GM12878 (cell line): ENCODE data around the gene RAPGEF4. TPM values are rescaled to one million over a fixed set of nuclear protein-coding genes. Genes with fewer than 3 reads are reported as not detected.

ENCODE experiments used
- ATAC-seq: fragments of 200-7000 bp; cut with Tn5 transposase; 3 replicates; pipeline ENCODE4 v1.9.1; 2020; ENCODE audit warnings: mild to moderate bottlenecking, moderate library complexity
- BruUV-seq: library from RNA; stranded (reverse); fragments of 400-500 nt; replicated peaks from 2 replicates; lab custom pipeline; 2021; lab: Mats Ljungman, UMichigan
- CTCF ChIA-PET: fragments of 300-600 bp; sonication (Branson Sonifier 250); formaldehyde crosslinking; extraction: SDS; loops from one replicate; lab custom pipeline; 2021; ENCODE audit warnings: inconsistent platforms; lab: Yijun Ruan, JAX
- POLR2A ChIA-PET: fragments of 350-600 bp; formaldehyde crosslinking; extraction: SDS; loops from one replicate; lab custom pipeline; 2021; ENCODE audit warnings: inconsistent platforms; lab: Charles Lee
- RAD21 ChIA-PET: fragments of 300-600 bp; sonication (Branson Sonifier 250); formaldehyde crosslinking; loops from one replicate; lab custom pipeline; 2023; ENCODE audit warnings: antibody characterized with exemption; ENCODE audit not compliant: unreplicated experiment; lab: Charles Lee
- SMC1A ChIA-PET: fragments of 300-600 bp; sonication (Branson Sonifier 250); formaldehyde crosslinking; loops from one replicate; lab custom pipeline; 2023; ENCODE audit not compliant: unreplicated experiment, uncharacterized antibody; lab: Charles Lee
- DNase-seq: peaks from one replicate; pipeline ENCODE4 v3.0.0-alpha.2; 2011; ENCODE audit warnings: low read depth, low spot score
- FAIRE-seq: peaks from 3 replicates; lab custom pipeline; 2011; peaks lifted over from hg19 to GRCh38; lab: Jason Lieb, UNC
- H2AFZ ChIP-seq: 2 replicates; pipeline ENCODE4 v1.6.0; 2011; ENCODE audit warnings: low read depth, low read length, control low read depth; ENCODE audit not compliant: control insufficient read depth
- H3K27ac ChIP-seq: 2 replicates; pipeline ENCODE4 v1.5.1; 2011; ENCODE audit warnings: control low read depth; ENCODE audit not compliant: control insufficient read depth, insufficient read depth
- H3K27me3 ChIP-seq, 2 experiments: replicated peaks in 1 of 2; 2 replicates each; pipeline versions ENCODE4 v1.6.0 to v1.6.1; 2011; ENCODE audit warnings: low read length in 1 of 2; ENCODE audit not compliant: control insufficient read depth in 2 of 2, insufficient read depth in 2 of 2
- H3K36me3 ChIP-seq, 2 experiments: 2 replicates each; pipeline ENCODE4 v1.5.1; 2011; ENCODE audit warnings: low read length in 1 of 2; ENCODE audit not compliant: control insufficient read depth in 2 of 2, insufficient read depth in 2 of 2
- H3K4me1 ChIP-seq: 2 replicates; pipeline ENCODE4 v1.6.1; 2011; ENCODE audit warnings: mild to moderate bottlenecking, low read length, moderate library complexity, mixed read lengths; ENCODE audit not compliant: control insufficient read depth, insufficient read depth
- H3K4me2 ChIP-seq: 2 replicates; pipeline ENCODE4 v1.6.0; 2011; ENCODE audit warnings: control low read depth; ENCODE audit not compliant: control insufficient read depth, insufficient read depth
- H3K4me3 ChIP-seq: fragments of 200-600 bp; sonication (generic); 2 replicates; pipeline ENCODE4 v1.5.1; 2016
- H3K79me2 ChIP-seq: 2 replicates; pipeline ENCODE4 v1.6.0; 2011; ENCODE audit warnings: low read length; ENCODE audit not compliant: control insufficient read depth, insufficient read depth
- H3K9ac ChIP-seq: 2 replicates; pipeline ENCODE4 v1.8.0; 2011; ENCODE audit warnings: low read length, control low read depth, mixed read lengths; ENCODE audit not compliant: control insufficient read depth, insufficient read depth
- H3K9me3 ChIP-seq: replicated peaks from 3 replicates; pipeline ENCODE4 v1.5.1; 2011; ENCODE audit warnings: mild to moderate bottlenecking, low read length; ENCODE audit not compliant: control insufficient read depth, insufficient read depth
- H4K20me1 ChIP-seq: 2 replicates; pipeline ENCODE4 v1.6.0; 2011; ENCODE audit not compliant: control insufficient read depth, insufficient read depth
- BCL3 ChIP-seq: IDR thresholded peaks from 2 replicates; pipeline ENCODE4 v1.6.1; 2011; ENCODE audit warnings: borderline replicate concordance, low read depth, mild to moderate bottlenecking, moderate library complexity, low read length; ENCODE audit not compliant: insufficient read depth, poor library complexity, severe bottlenecking
- BMI1 ChIP-seq: fragments of 450-650 bp; IDR thresholded peaks from 2 replicates; pipeline ENCODE4 v1.6.1; 2016; ENCODE audit warnings: mild to moderate bottlenecking, moderate library complexity, borderline replicate concordance
- CHD1 ChIP-seq: IDR thresholded peaks from 2 replicates; pipeline ENCODE4 v1.6.1; 2012; ENCODE audit warnings: low read depth, low read length, improper control_type of control experiment
- CHD2 ChIP-seq: IDR thresholded peaks from 2 replicates; pipeline ENCODE4 v1.6.1; 2011; ENCODE audit warnings: low read depth, low read length, improper control_type of control experiment, borderline replicate concordance
- E2F4 ChIP-seq: IDR thresholded peaks from 2 replicates; pipeline ENCODE4 v1.6.1; 2012; ENCODE audit warnings: low read depth, low read length, improper control_type of control experiment
- FOS ChIP-seq: IDR thresholded peaks from 3 replicates; pipeline ENCODE4 v1.6.1; 2011; ENCODE audit warnings: borderline replicate concordance; ENCODE audit not compliant: insufficient read length; ENCODE audit errors: extremely low read depth
- MTA2 ChIP-seq: fragments of 450-650 bp; IDR thresholded peaks from 2 replicates; pipeline ENCODE4 v1.6.1; 2016; ENCODE audit warnings: low read depth, mild to moderate bottlenecking, moderate library complexity
- NFYB ChIP-seq: IDR thresholded peaks from 2 replicates; pipeline ENCODE4 v1.6.1; 2011; ENCODE audit warnings: low read depth, mild to moderate bottlenecking, low read length, improper control_type of control experiment, moderate library complexity; ENCODE audit not compliant: insufficient read depth
- NR2C2 ChIP-seq: IDR thresholded peaks from 2 replicates; pipeline ENCODE4 v1.6.1; 2011; ENCODE audit warnings: borderline replicate concordance, low read depth; ENCODE audit not compliant: control insufficient read depth, insufficient read length
- PAX5 ChIP-seq: IDR thresholded peaks from 2 replicates; pipeline ENCODE4 v1.6.1; 2011; ENCODE audit warnings: low read depth, low read length, borderline replicate concordance
- RUNX3 ChIP-seq: IDR thresholded peaks from 2 replicates; pipeline ENCODE4 v1.6.1; 2012; ENCODE audit warnings: low read length, inconsistent platforms
- SMARCA5 ChIP-seq: fragments of 450-650 bp; IDR thresholded peaks from 2 replicates; pipeline ENCODE4 v1.6.1; 2017; ENCODE audit warnings: mild to moderate bottlenecking
- SMC3 ChIP-seq: IDR thresholded peaks from 2 replicates; pipeline ENCODE4 v1.6.1; 2011; ENCODE audit warnings: low read length, improper control_type of control experiment, borderline replicate concordance
- YBX1 ChIP-seq: fragments of 450-650 bp; IDR thresholded peaks from 2 replicates; pipeline ENCODE4 v1.6.1; 2016; ENCODE audit warnings: antibody characterized with exemption
- ZBED1 ChIP-seq: IDR thresholded peaks from 2 replicates; pipeline ENCODE4 v1.6.1; 2016; ENCODE audit warnings: borderline replicate concordance
- ZNF384 ChIP-seq: IDR thresholded peaks from 2 replicates; pipeline ENCODE4 v1.6.1; 2012; ENCODE audit warnings: low read depth, mild to moderate bottlenecking, low read length, improper control_type of control experiment, borderline replicate concordance
- WGBS: methylation state at CpG from one replicate; pipeline ENCODE4 v1.1.6; 2016; ENCODE audit warnings: low lambda C conversion rate; ENCODE audit not compliant: insufficient replicate concordance, insufficient coverage; ENCODE audit errors: missing lambda C conversion rate; 5-methylcytosine and 5-hydroxymethylcytosine counted together
- in situ Hi-C: fragments of 300-500 bp; cut with MboI; formaldehyde crosslinking; loops from 9 replicates; pipeline ENCODE4 v1.14.3; 2018; ENCODE audit warnings: mixed read lengths
- intact Hi-C: fragments of 100-400 bp; cut with micrococcal nuclease; formaldehyde crosslinking; loops from one replicate; pipeline ENCODE4 v1.14.2; 2022; ENCODE audit not compliant: unreplicated experiment
- polyA plus RNA-seq, 11 experiments: library from polyadenylated mRNA; depleted of rRNA in 4 of 11; unstranded in 6 of 11; stranded (reverse) in 5 of 11; fragments of >200 nt; fragmentation: Nextera tagmentation in 4 of 11; fragmentation: Illumina TruSeq in 1 of 11; extraction: Ambion mirVana in 4 of 11; extraction: Trizol in 1 of 11; gene quantifications; 1 replicate in 1 of 11; 2 replicates in 10 of 11; pipeline versions ENCODE4 v1.2.1 to v1.2.3, GENCODE V29; 2011 to 2016; ENCODE audit warnings: inconsistent platforms in 2 of 11, missing spikeins in 2 of 11, low read depth in 1 of 11
- total RNA-seq, 4 experiments: library from RNA; depleted of rRNA in 3 of 4; stranded (reverse); fragments of >200 nt in 3 of 4; fragmentation: Illumina TruSeq in 1 of 4; extraction: Trizol in 1 of 4; gene quantifications; 2 replicates each; pipeline versions ENCODE4 v1.2.1 to v1.2.3, GENCODE V29; 2013 to 2021
- TF ChIP-seq, protein P1 (sequence below): IDR thresholded peaks from 2 replicates; pipeline ENCODE4 v1.6.1; 2011; ENCODE audit warnings: low read depth, low read length, improper control_type of control experiment, borderline replicate concordance

Gene RAPGEF4
- total and polyA plus RNA-seq, 10 of the 15 experiments (the other 5 are each of a cell fraction or from before 2014, with no cell fraction given) = 0.18 TPM; not detected in 8

DNA sequence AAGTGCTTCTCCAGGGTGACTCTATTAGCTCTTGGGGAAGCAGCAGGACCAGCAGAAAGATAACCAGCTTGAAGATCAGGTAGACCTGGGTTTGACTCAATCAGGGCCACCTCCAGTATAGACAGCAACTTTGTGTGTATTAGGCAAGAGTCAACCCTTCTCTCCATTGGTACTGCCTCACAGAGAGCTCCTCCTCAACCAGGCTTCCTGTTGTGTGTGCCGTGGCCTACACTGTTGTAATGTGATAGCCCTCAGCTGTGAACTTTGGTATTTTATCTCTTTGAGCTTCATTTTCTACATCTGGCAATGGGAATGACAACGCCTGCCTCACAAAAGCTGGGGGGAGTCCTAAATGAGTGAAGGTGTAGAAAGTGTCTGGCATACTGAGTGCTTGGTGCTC, 323.0 kb downstream of the RAPGEF4 start:
- no peak overlapping the region for H2AFZ ChIP-seq
- H3K27ac ChIP-seq = no peak overlapping the region
- no peak for TF ChIP-seq CHD1
- no peak for TF ChIP-seq FOS
- no peak for TF ChIP-seq RUNX3
- TF ChIP-seq YBX1 = no peak
- TF ChIP-seq E2F4 = no peak
- TF ChIP-seq ZNF384 = no peak
- no peak for TF ChIP-seq MTA2
- TF ChIP-seq, protein P1, sequence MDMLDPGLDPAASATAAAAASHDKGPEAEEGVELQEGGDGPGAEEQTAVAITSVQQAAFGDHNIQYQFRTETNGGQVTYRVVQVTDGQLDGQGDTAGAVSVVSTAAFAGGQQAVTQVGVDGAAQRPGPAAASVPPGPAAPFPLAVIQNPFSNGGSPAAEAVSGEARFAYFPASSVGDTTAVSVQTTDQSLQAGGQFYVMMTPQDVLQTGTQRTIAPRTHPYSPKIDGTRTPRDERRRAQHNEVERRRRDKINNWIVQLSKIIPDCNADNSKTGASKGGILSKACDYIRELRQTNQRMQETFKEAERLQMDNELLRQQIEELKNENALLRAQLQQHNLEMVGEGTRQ = no peak
- no peak for TF ChIP-seq SMC3
- TF ChIP-seq CHD2 = no peak
- no peak for TF ChIP-seq BCL3
- no peak for TF ChIP-seq SMARCA5
- TF ChIP-seq NFYB = no peak
- TF ChIP-seq PAX5 = no peak
- TF ChIP-seq ZBED1 = no peak
- TF ChIP-seq BMI1 = no peak
- no peak for TF ChIP-seq NR2C2
- in situ Hi-C loops (no loop called here), intact Hi-C loops (no loop called here)
- H3K9ac ChIP-seq = no peak overlapping the region
- H3K4me3 ChIP-seq = no peak overlapping the region
- ChIA-PET CTCF (no interaction called here), POLR2A (no interaction called here), RAD21 (no interaction called here), SMC1A (no interaction called here)
- no peak for FAIRE-seq
- DNase-seq = no peak
- H3K9me3 ChIP-seq = no peaks in the 10 kb centered on the region
- no peaks in the 10 kb centered on the region for H3K4me1 ChIP-seq
- no peaks in the 10 kb centered on the region for H3K36me3 ChIP-seq
- no peak overlapping the region for H3K4me2 ChIP-seq
- BruUV-seq = no TSS peak
- no peak for ATAC-seq
- H3K27me3 ChIP-seq = peaks cover 0 to 2% of the 10 kb centered on the region in 2 experiments; a peak in 1 of 4 replicates
- H4K20me1 ChIP-seq = no peaks in the 10 kb centered on the region
- no peaks in the 10 kb centered on the region for H3K79me2 ChIP-seq
- 47% methylated on average over 2 of the region's 2 CpGs for WGBS
